A549 treated with AZD2906 at 1 μM for 4 hours (cell line): Measurements from ENCODE around the gene TRIM49C. TPM values are rescaled to one million over a fixed set of nuclear protein-coding genes. Genes with fewer than 3 reads are reported as not detected.

Source experiments
- total RNA-seq: library from RNA; stranded (reverse); fragments of 200-300 nt; extraction: Qiagen RNA extraction; gene quantifications from 5 replicates; pipeline ENCODE4 v1.2.3, GENCODE V29; 2022

The TRIM49C gene
- total RNA-seq = 0.06 to 0.07 TPM in 2 of 5 replicates, not detected in the others

DNA sequence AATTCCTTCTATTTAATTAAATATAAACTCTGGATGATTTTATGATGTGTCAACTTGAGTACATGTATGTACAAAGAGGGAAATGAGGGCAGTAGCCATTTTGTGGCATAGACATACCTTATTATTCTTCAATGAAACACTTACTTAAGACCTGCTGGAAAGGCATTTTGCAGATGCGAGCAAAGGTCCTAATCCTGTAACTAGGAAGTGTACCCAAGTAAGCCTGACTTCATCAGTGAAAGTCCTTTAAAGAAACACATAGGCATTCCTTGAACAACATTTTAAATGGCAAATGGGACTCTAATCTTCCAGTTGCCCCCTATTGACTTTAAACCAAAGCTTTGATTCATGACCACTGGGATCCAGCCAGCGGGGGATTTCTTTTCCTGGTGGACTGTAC lies at the start of gene TRIM49C:
TRIM49C (plus strand) TSS at position 301 of the 400 bp plus-strand sequence. CDS start 4,106 bp downstream, outside the sequence.

DNA sequence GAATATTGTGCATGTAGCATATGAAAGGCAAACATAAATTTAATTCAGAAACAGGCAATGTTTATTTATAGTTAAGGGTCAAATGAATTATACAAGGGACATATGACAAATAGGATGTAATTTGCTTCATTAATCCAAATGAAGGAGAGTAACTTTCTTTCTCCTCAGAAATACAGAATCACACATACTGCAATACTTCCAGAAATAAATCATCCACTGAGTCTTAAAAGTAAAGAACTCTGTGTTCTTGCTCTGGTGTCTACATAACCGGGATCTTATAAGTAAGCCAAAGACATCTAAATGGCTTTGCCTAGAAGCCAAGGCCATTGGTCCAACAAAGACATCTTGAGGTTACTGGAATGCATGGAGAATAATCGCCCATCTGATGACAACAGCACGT lies 54.7 kb downstream of the TRIM49C start, which contains the start of gene UBTFL1:
UBTFL1 (plus strand) TSS at position 301 of the 400 bp plus-strand sequence; CDS start at position 301, 0 bp downstream.

Other genes starting within 250 kb of the TRIM49C start
- gene TRIM49, start 222.5 kb upstream of the TRIM49C start, total RNA-seq = 0.03 to 0.15 TPM (median 0.08 TPM) in 4 of 5 replicates, not detected in the other
- 0.02 to 0.03 TPM in 2 of 5 replicates, not detected in the others for gene TRIM64B, start 152.6 kb upstream of the TRIM49C start, total RNA-seq
- 0.06 to 0.60 TPM (median 0.37 TPM) in 5 replicates for gene TRIM49D1, start 108.9 kb upstream of the TRIM49C start, total RNA-seq
- 0.14 to 0.44 TPM (median 0.32 TPM) in 4 of 5 replicates, not detected in the other for gene TRIM49D2, start 107.0 kb upstream of the TRIM49C start, total RNA-seq
- not detected in 5 replicates for gene TRIM64, start 65.1 kb upstream of the TRIM49C start, total RNA-seq
- gene UBTFL1, start 54.8 kb downstream of the TRIM49C start, total RNA-seq = not detected in 5 replicates
- 0.02 TPM in 1 of 5 replicates, not detected in the others for gene NAALAD2, start 103.6 kb downstream of the TRIM49C start, total RNA-seq
- 63.3 to 99.3 TPM (median 71.6 TPM) in 5 replicates for gene CHORDC1, start 191.9 kb downstream of the TRIM49C start, total RNA-seq